Stimulated activated CD4-positive, alpha-beta T cell treated with anti-CD3 and anti-CD28 coated beads, Interleukin-12 subunit alpha, Interleukin-12 subunit beta, amount 100 ng/mL, for 24 hours (primary cell): ENCODE results near the gene COQ3.
"Not testable (repeated sequence)": the region's sequence is repeated elsewhere in the genome, so short reads cannot be mapped to it uniquely, and the experiment has no call there.

Experiments
- DNase-seq, 2 experiments: peaks; one replicate each; pipeline ENCODE4 v3.0.0-alpha.2; 2020; ENCODE audit warnings: low read depth in 2 of 2

The COQ3 gene

DNA sequence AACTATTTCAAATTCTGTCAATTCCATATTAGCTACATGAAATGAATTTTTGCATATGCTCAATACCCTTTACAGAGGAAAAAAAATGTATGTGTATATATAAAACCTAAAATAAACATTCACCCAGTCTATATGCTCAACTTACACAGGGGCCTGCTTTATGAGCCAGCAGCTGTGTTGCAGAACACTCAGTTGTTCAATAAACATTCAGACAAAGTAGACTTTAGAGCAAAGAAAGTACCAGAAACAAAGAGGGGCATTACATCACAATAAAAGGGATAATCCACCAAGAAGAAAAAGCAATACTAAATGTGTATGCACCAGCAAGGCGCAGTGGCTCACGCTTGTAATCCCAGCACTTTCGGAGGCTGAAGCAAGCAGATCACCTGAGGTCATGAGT lies 9.5 kb downstream of the COQ3 start:
- DNase-seq, result no peak

DNA sequence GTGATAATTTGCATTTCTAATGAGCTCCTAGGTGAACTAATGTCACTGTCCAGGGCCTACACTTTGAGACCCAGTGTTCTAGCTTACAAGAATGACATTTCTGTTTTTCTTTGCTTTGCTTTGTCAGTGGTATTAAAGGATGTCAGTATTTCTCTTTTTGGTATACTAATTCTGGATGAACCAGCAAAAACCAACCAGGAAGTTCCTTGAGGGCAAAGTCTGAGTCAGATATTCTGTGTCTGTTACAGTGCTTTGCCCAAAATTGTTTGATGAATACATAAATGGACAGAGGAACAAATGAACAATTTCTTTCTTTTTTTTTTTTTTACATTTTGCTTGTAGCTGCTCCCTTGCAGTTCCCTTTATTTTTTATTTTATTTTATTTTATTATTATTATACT lies 15.4 kb downstream of the COQ3 start:
- DNase-seq, result no peak

DNA sequence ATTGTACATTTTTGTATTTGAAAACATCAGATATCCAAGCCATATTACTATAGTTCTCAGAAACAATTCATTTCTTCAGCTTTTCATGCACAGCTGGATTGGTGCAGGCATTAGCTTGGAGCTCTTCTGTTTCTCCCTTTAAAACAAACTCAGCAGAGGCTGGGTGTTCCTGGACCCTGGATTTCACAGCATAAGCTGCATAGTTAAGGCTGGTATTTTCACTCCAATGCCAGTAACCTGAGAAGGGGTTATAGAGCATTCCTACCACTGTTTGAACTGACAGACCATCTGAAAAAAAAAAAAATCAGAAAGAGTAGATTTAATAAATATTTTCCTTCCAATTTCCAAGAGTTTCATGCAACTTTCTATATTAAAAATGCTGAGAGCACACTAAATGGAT lies 24.5 kb downstream of the COQ3 start:
- DNase-seq, result no peak

DNA sequence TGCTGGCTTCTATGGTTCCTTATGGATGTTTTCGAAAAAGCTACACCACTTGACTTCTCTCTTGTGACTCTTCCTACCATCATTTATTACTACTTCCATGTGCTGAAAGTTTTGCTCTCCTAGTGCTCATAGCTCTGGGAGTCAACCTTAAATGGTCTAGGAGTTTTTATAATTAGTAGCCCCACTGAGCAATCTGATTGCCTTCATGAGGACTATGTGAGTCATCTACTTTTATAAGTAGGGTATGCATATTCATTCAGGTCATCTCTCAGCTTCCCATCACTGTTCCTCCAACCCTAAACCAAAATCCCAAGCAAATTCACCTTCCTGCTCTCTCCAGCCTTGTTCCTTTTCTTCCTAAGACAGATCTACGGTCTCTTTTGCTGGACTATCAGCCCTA lies 27.1 kb downstream of the COQ3 start:
- DNase-seq, result no peak

DNA sequence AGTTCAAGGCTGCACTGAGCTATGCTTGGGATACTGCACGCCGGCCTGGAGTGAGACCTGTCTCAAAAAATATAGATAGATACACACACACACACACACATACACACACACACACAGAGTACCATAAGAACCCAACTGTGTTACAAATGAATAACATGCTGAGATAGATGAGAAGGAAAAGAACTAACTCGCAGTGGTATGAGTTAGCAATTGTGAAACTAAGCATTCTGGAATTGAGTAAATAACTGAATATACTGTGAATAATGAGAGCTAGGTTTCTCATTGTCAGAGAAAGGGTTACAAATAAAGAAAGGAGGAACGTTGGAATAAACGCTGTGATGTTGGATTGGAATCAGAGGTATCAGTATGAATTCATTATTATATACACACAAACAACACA lies 30.0 kb downstream of the COQ3 start:
- no peak for DNase-seq

DNA sequence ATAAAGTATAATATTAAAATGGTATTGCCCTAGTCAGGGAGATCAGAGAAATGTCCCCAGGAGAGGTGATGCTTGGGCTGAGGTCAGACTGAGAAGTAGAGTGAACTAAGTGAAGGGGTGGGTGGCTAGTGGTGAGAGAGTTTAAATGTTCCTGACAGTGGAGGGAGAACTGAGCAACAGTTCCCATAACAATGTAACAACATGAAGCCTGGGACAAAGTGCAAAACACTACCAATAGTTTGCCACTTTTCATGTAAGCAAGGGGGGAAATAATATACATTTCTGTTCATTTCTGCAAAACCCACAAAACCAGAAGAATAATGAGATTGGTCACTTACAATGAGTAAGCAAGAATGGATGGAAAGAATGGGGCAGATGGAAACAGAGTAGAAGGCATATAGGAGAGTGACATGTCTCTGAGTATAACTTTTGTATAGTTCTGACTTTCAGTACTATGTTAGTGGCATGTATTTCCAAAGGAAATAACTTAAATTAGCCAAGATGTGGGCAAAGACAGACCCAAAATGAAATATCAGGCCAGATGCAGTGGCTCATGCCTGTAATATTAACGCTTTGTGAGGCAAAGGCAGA lies 31.2 kb downstream of the COQ3 start:
- no peak for DNase-seq

DNA sequence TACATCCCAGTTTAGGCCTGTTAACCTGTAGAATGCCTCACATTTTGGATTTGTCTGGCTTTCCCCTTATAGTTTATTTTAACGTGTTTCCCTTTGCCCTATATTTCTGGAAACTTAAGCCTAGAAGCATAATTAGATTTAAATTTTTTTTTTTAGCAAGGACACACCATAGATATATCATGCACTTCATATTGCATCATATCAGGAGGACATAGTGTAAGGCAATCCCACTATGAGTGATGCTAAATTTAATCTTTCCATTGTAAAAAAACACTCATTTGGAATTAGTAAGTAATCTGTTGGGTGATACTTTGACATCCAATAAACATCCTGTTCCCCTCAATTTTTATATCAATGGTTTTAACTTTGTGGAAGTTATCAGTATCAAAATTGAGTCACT lies 34.2 kb downstream of the COQ3 start:
- no peak for DNase-seq

DNA sequence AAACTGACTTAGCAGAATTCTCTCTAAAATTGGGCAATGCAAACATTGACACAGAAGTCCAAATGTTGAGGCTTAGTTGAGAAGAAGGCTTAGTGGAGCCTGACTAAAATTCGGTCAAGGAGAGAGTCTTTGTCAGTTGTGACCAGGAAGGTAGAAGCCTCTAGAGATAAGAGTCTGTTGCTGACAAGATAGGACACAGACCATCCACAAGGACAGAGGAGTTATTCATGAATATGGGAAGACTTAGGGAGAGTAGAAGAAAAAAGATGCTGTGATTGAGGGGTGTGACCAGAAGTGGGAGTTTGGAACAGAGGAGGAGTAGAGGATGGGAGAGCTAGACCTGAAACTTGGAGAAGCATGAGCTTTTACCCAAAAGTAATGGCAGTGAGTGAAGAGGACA lies 37.4 kb downstream of the COQ3 start:
- DNase-seq, result no peak

DNA sequence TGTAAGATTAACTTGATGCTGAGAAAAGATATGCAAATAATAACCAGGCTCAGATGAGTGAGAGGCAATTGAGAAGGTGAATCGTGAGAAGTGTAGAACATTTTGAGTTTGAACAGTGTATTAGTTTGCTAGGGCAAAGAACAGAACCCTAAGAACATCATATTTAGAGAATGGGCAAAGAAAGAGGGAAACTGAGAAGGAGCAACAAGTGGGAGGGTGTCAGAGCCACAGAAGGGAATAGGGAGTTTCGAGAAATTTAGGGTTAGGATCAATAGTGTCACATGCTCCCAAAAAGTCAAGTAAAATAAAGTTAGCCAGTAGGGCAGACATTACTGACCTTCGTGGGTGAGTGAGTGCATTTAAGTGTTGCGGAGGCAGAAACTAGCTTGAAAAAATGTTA lies 39.0 kb downstream of the COQ3 start:
- no peak for DNase-seq

DNA sequence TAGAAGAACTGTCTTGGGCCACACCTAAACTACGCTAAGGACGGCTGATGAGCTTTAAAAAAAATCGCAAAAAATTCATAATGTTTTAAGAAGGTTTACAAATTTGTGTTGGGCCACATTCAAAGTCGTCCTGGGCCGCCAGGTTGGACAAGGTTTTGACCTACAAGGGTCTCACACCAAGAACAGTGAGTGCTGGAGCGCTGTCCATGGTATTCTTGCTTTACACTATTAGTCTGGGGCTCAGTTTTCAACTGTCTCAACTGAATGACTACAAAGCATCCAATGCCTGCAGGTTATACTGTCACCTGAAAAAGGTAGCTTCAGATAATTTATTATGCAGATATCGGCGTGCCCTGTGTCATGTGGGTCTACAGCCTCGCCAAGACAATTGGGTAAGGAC lies 40.9 kb downstream of the COQ3 start:
- no peak for DNase-seq

DNA sequence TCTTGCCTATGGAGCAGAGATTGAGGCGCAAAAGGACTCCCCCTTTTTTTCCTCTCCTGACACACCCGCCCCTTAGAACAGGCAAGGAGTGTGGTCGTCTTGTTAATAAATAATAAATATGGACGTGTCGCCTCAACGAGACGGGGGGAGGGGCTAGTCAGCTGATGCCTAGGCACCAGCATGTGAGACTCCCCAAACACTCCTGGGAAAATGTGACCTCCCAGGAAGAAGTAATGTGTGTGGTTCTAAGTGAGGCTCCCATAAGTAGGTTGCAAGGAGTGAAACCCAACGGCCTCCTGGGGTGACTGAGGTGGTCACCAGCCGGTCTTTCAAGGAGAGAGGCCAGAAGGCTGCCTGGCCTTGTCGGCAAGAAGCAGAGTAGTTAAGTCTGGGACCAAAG lies 43.4 kb downstream of the COQ3 start:
- DNase-seq, result no peak

DNA sequence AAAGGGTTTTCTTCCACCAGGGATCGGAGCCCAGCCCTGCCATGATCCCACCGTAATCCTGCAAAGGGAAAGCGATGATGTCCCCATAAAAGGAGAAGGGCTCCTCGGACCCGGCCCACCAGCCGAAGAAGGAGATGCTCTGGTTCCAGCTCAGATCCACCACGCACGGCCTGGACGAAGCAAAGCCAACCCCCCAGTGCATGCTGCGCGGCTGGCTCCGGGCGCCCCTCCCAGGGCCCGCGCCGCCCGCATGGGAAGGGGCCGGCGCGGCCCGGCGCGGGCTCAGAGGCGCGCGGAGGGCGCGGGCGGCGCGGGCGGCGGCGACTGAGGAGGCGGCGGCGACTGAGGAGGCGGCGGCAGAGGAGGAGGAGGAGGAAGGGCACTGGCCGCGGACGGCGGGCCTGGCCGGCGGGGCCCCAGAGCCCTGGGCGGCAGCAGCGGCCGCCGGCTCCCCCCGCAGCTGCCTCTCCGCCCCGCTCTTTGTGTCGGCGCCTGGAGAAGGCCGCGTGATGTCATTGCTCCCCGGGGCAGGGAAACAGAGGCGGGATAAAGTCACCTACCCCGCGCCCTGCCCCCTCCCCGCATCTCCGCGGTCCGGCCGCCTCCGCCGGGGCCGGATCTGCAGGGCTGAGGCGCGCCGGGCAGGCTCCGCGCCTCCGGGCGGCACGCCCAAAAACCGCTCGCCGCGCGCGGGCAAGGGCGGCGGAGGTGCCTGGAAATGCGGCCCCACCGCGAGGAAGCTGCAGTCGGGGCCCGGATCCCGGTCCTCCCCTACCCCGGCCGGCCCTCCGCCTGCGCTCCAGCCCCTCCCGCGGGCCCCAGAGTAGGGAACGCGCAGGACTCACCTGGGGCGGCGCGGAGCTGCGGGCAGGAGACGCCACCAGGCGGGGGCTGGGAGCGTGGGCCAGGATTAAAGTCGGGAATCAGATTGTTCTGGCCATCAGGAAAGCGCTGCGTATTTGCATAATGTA lies 44.5 kb downstream of the COQ3 start, which contains the start of gene FAXC:
Gene FAXC (minus strand): TSS at position 504 of the 971 bp plus-strand sequence. CDS start 302 bp downstream, at position 202.
- no peak for DNase-seq

DNA sequence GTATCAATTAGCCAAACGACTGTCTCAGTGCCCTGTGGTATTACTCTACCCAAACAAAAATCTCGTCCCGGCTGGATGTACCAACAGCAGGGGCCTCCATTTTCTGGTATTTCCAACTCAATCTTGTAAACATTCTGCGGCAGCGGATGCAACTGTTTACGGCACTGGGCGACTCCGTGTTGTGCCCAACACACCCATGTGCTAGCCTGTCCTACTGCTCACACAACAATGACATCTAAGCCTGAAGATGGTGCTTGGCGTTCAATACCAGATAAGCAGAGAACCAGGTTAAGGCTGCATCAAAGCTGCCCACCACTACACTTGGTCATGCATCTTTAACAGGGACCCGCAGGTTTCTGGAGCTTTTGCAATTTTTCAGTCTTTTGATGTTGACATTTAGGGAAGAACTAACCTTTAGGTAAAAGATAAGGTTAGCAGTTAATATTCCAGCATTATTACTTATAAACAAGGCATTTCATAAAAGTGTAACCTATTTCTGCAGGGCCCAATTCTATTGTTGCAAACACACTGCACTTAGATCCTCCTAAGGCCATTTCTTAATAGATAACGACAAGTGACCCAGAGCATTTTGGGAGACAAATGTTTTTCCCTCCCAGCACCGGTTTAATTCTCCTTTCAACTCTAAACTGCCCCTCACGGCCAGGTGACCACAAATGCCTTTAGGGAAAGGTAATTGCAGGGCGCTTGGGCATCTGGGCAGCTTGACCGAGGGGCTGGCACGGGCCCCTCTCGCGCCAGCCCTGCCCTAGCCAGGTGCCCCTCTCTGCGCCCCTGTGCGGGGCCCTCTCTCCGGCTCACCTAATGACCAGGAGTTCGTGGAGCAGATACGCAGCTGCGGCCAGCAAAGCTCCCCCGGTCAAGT lies 45.5 kb downstream of the COQ3 start:
- DNase-seq, result no peak

DNA sequence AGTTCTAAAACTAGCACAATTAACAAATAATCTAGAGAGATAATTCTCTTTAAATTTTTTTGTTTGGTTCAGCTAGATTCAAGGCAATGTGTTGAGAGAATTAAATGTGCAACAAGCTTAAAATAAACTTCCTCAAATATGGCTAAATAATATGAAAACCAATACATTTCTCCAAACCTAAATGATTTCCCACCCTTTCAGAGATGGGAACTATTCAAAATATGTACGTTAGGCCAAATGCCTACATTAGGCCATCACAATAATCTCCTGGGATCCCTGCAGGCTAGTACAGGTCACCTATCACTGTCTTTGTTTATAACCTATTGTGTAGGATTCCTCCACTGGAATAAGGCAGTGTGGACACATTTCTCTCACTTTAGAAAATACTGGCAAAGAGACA lies 46.2 kb downstream of the COQ3 start:
- DNase-seq, result no peak

DNA sequence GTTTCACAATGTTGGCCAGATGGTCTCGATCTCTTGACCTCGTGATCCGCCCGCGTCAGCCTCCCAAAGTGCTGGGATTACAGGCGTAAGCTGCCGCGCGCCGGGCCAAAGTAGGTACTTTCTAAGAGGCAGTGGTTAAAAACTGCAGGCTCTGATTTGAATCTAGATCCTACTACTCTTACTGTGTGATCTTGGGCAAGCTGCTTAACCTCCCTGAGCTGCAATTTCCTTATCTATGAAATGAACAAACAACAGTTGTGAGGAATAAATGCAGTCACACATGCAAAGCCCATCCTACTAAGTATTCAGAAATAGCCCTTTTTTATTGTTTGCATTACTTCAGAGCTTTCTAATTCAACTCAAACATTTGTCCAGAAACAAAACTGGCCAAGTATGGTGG lies 47.4 kb downstream of the COQ3 start:
- no peak for DNase-seq

DNA sequence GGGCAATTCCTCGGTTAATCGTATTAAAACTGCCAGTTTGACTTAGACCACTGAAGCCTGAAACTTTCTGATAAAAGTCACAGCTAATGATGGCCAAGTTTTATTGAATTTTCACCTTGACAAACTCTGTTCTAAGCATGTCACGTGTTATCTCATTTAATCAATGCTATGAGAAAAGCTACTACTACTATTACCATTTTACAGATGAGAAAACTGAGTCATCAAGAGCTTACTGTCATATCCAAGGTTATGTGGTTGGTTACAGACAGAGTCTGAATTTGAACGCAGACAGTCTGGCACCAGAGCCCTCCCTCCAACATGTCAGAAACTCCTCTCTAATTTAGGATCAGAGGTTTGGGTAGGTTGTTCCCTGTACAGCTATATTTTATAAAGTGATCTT lies 48.8 kb downstream of the COQ3 start:
- DNase-seq, result no peak

DNA sequence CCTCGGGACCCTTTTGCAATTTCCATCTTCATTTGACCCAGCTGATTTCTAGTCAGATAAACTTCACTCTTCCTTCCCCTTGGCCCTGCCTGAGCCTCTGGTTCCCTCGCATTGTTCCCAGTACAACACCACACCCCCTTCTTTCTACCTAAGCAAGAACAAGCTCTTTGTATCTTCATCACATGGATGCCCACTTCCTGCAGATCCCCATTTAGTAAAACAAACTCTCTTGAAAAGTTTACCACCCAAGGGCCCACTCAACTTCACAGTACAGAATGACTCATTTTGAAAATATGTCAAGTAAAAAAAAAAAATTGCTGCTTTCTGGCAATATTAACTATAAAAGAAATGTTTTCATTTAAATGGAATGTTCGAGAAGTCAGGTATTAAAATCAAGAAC lies 49.7 kb downstream of the COQ3 start:
- no peak for DNase-seq

DNA sequence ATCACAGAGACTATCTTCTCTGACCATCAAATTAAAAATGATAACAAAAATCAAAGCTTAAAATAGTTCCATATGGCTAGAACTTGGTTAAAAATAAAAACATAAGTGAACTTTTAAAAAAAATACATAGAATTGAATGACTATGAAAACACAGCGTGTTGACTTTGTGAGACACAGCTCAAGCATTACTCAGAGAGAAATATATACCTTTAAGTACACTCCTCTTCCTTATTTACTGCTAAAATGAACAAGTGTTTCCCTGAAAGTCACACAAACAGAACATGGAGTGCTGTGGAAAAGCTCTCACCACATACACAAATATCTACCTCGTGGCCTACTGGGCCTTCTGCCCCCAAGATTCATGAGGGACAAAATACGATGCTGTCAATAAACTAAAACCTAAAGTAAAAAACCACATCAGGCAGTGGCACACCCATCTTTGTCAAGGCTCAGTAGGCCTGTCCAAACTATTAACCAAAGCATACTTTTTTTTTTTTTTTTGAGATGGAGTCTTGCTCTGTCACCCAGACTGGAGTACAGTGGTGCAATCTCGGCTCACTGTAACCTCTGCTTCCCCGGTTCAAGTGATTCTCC lies 52.0 kb downstream of the COQ3 start:
- no peak for DNase-seq

DNA sequence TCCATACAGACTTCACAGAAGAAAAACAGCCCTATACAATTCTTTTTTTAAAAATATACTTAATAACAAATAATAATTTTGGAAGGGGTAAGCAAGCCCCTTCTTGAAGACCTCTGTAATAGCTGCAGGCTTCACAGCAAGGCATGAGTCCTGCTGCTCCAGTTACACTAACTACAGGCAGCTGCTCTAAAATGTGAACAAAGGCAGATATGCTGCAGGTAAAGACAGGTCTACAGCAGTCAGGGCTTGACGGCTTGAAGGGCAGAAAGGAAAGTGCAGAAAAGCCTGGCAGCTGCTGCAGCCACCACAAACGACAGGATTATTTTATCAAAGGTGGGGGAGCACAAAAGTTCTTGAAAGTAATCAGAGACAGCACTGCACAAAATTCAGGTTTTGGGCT lies 55.8 kb downstream of the COQ3 start:
- no peak for DNase-seq

DNA sequence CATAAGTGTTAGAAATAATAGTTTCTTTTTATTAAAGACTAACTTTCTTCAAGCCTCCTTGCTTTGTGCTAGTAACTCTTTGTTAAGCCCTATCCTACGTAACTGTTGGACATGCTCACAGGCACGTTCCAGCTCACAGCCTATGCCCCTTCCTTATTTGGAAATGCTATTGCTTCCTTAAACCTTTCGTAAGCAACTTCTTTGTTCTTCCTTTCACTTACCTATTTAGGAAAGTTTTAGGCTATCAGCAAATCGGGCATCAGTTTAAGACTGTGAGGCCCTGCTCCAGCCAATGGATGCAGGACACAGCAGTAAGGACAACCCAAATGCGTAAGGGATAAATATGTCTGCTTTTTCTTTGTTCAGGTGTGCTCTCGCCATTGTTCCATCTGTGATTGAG lies 58.7 kb downstream of the COQ3 start:
- DNase-seq, result not testable (repeated sequence)

DNA sequence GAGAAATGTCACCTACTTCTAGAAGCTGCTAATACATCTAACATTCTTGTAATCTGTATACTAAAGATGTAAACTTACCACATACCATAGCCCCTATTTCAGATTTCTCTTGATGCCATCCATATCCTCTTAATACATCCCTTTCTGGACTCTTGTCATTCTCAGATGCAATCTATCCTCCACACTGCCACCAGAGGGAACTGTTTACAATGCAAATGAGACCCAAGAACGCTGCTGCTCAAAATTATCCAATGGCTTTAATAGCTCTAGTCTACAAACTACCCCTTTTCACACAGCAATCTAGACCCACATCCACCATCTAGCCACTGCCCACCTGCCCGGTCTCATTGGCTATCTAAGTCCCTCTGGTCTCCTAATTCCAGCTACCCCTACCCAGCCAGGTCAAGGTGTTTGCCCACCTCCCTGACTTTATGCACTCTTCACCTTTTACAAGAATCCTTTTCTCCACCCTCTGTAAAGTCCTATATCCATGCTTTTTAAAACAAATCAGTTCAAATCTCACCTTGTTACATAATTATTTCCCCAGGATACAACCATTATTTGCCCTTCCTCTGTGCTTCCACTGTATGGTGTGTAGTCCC lies 59.4 kb downstream of the COQ3 start:
- DNase-seq, result no peak

DNA sequence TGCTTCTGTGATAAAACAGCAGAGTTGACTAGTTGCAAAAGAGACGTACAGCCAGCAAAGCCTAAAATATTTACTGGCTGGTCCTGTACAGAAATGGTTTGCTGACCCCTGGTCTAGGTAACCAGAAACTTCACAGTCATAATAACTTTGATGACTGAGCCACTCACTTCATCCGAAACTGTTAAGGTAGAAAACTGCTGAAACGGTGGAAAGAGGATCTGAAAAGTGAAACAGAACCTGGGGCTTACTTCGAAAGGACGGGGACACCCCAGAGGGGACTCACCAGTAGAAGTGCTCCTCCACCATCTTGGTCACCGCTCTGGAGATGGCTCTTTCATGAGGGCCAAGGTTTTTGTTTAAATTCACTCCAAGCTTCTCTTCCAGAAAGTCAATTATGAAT lies 60.9 kb downstream of the COQ3 start:
- DNase-seq, result no peak
